DND-41 (cell line): ENCODE data around the gene BMF.

Experiments
- CTCF ChIP-seq: IDR thresholded peaks from 2 replicates; pipeline ENCODE4 v1.5.1; 2012; ENCODE audit warnings: borderline replicate concordance, low read length, moderate library complexity, mild to moderate bottlenecking; ENCODE audit not compliant: poor library complexity, severe bottlenecking; ENCODE audit errors: extremely low read depth
- EZH2 ChIP-seq: IDR thresholded peaks from 3 replicates; pipeline ENCODE4 v1.6.1; 2012; ENCODE audit warnings: borderline replicate concordance, low read depth, mild to moderate bottlenecking, moderate library complexity, low read length, inconsistent platforms; ENCODE audit not compliant: severe bottlenecking

- TF ChIP-seq CTCF (no peak), EZH2 (no peak)
Observed at GRCh38 chr15:40097096-40097967, 11.3 kb downstream of the BMF start.
